ENCODE results near the gene KCNQ1. TPM values are rescaled to one million over a fixed set of nuclear protein-coding genes. Genes with fewer than 3 reads are reported as not detected.

The KCNQ1 gene
- total RNA-seq, 1 donor from 2014 or later = 2.6 TPM

- Histone ChIP-seq H3K9me3 (ENCODE audit: control insufficient read depth in 3 of 3, low read length in 3 of 3) (no peaks in the 10 kb centered on the region), H3K9ac (ENCODE audit: low read depth in 1 of 3, low read length in 3 of 3) (no peak overlapping the region), H3K27ac (ENCODE audit: low read depth, low read length) (no peak overlapping the region), H3K4me3 (ENCODE audit: low read length in 3 of 3) (no peak overlapping the region), H3K4me1 (ENCODE audit: control insufficient read depth in 3 of 3, insufficient read depth in 3 of 3, low read length in 3 of 3) (peaks cover 13 to 15% (median 15%) of the 10 kb centered on the region in 3 donors), H3K36me3 (ENCODE audit: control insufficient read depth in 3 of 3, insufficient read depth in 3 of 3, low read length in 3 of 3) (no peaks in the 10 kb centered on the region), H3K27me3 (ENCODE audit: control insufficient read depth in 3 of 3, insufficient read depth in 3 of 3, low read length in 3 of 3) (no peaks in the 10 kb centered on the region)
Measured at GRCh38 chr11:2774173-2775082, 329.6 kb downstream of the KCNQ1 start.

- H3K9me3 ChIP-seq (ENCODE audit: control insufficient read depth in 3 of 3, low read length in 3 of 3) = no peaks in the 10 kb centered on the region
- no peaks in the 10 kb centered on the region for H3K36me3 ChIP-seq (ENCODE audit: control insufficient read depth in 3 of 3, insufficient read depth in 3 of 3, low read length in 3 of 3)
- no peak overlapping the region for H3K9ac ChIP-seq (ENCODE audit: low read depth in 1 of 3, low read length in 3 of 3)
- H3K27ac ChIP-seq (ENCODE audit: low read depth, low read length) = no peak overlapping the region
- peaks cover 20 to 23% (median 21%) of the 10 kb centered on the region in 3 donors for H3K4me1 ChIP-seq (ENCODE audit: control insufficient read depth in 3 of 3, insufficient read depth in 3 of 3, low read length in 3 of 3)
- H3K27me3 ChIP-seq (ENCODE audit: control insufficient read depth in 3 of 3, insufficient read depth in 3 of 3, low read length in 3 of 3) = no peaks in the 10 kb centered on the region
- H3K4me3 ChIP-seq (ENCODE audit: low read length in 3 of 3) = no peak overlapping the region
Measured at GRCh38 chr11:2775083-2775625, 330.3 kb downstream of the KCNQ1 start.

GRCh38 chr11:2775626-2776350, 331.0 kb downstream of the KCNQ1 start:
- Histone ChIP-seq H3K4me1 (ENCODE audit: control insufficient read depth in 3 of 3, insufficient read depth in 3 of 3, low read length in 3 of 3) (peaks cover 21 to 29% (median 24%) of the 10 kb centered on the region in 3 donors), H3K27ac (ENCODE audit: low read depth, low read length) (no peak overlapping the region), H3K27me3 (ENCODE audit: control insufficient read depth in 3 of 3, insufficient read depth in 3 of 3, low read length in 3 of 3) (no peaks in the 10 kb centered on the region), H3K36me3 (ENCODE audit: control insufficient read depth in 3 of 3, insufficient read depth in 3 of 3, low read length in 3 of 3) (no peaks in the 10 kb centered on the region), H3K9me3 (ENCODE audit: control insufficient read depth in 3 of 3, low read length in 3 of 3) (no peaks in the 10 kb centered on the region), H3K4me3 (ENCODE audit: low read length in 3 of 3) (no peak overlapping the region), H3K9ac (ENCODE audit: low read depth in 1 of 3, low read length in 3 of 3) (no peak overlapping the region)

DNA sequence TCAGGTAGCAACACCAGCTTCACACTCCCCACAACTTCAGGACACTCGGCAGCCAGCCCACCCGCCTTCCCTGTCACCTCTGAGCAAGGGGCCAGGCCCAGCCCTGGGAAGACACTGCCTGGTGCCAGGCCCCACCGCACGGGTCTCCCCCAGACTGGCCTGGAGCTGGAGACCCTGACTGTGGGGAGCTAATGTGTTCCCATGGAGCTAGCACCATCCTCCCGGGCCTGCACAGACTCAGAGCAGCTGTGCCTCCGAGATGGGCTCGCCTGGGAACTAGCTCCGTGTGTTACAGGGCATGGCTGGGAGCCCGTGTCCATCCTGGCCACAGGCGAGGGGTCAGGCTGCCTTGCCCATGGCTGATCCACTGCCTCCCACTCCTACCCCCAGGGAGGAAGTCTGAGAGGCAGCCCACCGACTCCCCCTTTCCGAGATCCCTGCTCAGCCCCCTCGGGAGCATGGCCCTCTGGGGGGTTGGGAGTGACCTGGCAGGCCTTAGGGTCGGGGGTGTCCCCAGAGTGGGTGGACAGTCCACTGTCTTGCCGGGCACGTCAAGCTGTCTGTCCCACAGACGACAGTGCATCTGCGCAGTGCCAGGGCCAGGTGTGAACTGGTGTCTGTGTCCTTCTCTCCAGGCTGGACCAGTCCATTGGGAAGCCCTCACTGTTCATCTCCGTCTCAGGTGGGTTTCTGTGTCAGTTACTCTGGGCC, 331.7 kb downstream of the KCNQ1 start:
- Histone ChIP-seq H3K4me1 (ENCODE audit: control insufficient read depth in 3 of 3, insufficient read depth in 3 of 3, low read length in 3 of 3) (peaks cover 22 to 30% (median 24%) of the 10 kb centered on the region in 3 donors), H3K27me3 (ENCODE audit: control insufficient read depth in 3 of 3, insufficient read depth in 3 of 3, low read length in 3 of 3) (no peaks in the 10 kb centered on the region), H3K9ac (ENCODE audit: low read depth in 1 of 3, low read length in 3 of 3) (no peak overlapping the region), H3K9me3 (ENCODE audit: control insufficient read depth in 3 of 3, low read length in 3 of 3) (no peaks in the 10 kb centered on the region), H3K4me3 (ENCODE audit: low read length in 3 of 3) (no peak overlapping the region), H3K27ac (ENCODE audit: low read depth, low read length) (no peak overlapping the region), H3K36me3 (ENCODE audit: control insufficient read depth in 3 of 3, insufficient read depth in 3 of 3, low read length in 3 of 3) (no peaks in the 10 kb centered on the region)

GRCh38 chr11:2777386-2777785, 332.6 kb downstream of the KCNQ1 start:
- no peaks in the 10 kb centered on the region for H3K27me3 ChIP-seq (ENCODE audit: control insufficient read depth in 3 of 3, insufficient read depth in 3 of 3, low read length in 3 of 3)
- H3K9me3 ChIP-seq (ENCODE audit: control insufficient read depth in 3 of 3, low read length in 3 of 3) = no peaks in the 10 kb centered on the region
- H3K9ac ChIP-seq (ENCODE audit: low read depth in 1 of 3, low read length in 3 of 3) = no peak overlapping the region
- no peak overlapping the region for H3K27ac ChIP-seq (ENCODE audit: low read depth, low read length)
- no peaks in the 10 kb centered on the region for H3K36me3 ChIP-seq (ENCODE audit: control insufficient read depth in 3 of 3, insufficient read depth in 3 of 3, low read length in 3 of 3)
- H3K4me1 ChIP-seq (ENCODE audit: control insufficient read depth in 3 of 3, insufficient read depth in 3 of 3, low read length in 3 of 3) = peaks cover 22 to 30% (median 24%) of the 10 kb centered on the region in 3 donors
- H3K4me3 ChIP-seq (ENCODE audit: low read length in 3 of 3) = no peak overlapping the region

- H3K27me3 ChIP-seq (ENCODE audit: control insufficient read depth in 3 of 3, insufficient read depth in 3 of 3, low read length in 3 of 3) = no peaks in the 10 kb centered on the region
- peak overlapping the region in 1 of 3 donors; percentile 71 for H3K4me3 ChIP-seq (ENCODE audit: low read length in 3 of 3)
Measured at GRCh38 chr11:2777871-2778629, 333.2 kb downstream of the KCNQ1 start.

GRCh38 chr11:2778630-2779498, 334.1 kb downstream of the KCNQ1 start:
- Histone ChIP-seq H3K36me3 (ENCODE audit: control insufficient read depth in 3 of 3, insufficient read depth in 3 of 3, low read length in 3 of 3) (no peaks in the 10 kb centered on the region), H3K27me3 (ENCODE audit: control insufficient read depth in 3 of 3, insufficient read depth in 3 of 3, low read length in 3 of 3) (no peaks in the 10 kb centered on the region), H3K9ac (ENCODE audit: low read depth in 1 of 3, low read length in 3 of 3) (peak overlapping the region; percentile 33 to 81 (median 76)), H3K4me1 (ENCODE audit: control insufficient read depth in 3 of 3, insufficient read depth in 3 of 3, low read length in 3 of 3) (peaks cover 22 to 30% (median 24%) of the 10 kb centered on the region in 3 donors), H3K27ac (ENCODE audit: low read depth, low read length) (peak overlapping the region; percentile 54), H3K4me3 (ENCODE audit: low read length in 3 of 3) (peak overlapping the region; percentile 56 to 71 (median 63)), H3K9me3 (ENCODE audit: control insufficient read depth in 3 of 3, low read length in 3 of 3) (no peaks in the 10 kb centered on the region)

More at GRCh38 chr11:2777871-2778629, 333.2 kb downstream of the KCNQ1 start:
- peak overlapping the region; percentile 51 for H3K27ac ChIP-seq (ENCODE audit: low read depth, low read length)
- peak overlapping the region in 2 of 3 donors; percentile 76 to 81 for H3K9ac ChIP-seq (ENCODE audit: low read depth in 1 of 3, low read length in 3 of 3)
- peaks cover 22 to 30% (median 24%) of the 10 kb centered on the region in 3 donors for H3K4me1 ChIP-seq (ENCODE audit: control insufficient read depth in 3 of 3, insufficient read depth in 3 of 3, low read length in 3 of 3)
- H3K36me3 ChIP-seq (ENCODE audit: control insufficient read depth in 3 of 3, insufficient read depth in 3 of 3, low read length in 3 of 3) = no peaks in the 10 kb centered on the region
- no peaks in the 10 kb centered on the region for H3K9me3 ChIP-seq (ENCODE audit: control insufficient read depth in 3 of 3, low read length in 3 of 3)

DNA sequence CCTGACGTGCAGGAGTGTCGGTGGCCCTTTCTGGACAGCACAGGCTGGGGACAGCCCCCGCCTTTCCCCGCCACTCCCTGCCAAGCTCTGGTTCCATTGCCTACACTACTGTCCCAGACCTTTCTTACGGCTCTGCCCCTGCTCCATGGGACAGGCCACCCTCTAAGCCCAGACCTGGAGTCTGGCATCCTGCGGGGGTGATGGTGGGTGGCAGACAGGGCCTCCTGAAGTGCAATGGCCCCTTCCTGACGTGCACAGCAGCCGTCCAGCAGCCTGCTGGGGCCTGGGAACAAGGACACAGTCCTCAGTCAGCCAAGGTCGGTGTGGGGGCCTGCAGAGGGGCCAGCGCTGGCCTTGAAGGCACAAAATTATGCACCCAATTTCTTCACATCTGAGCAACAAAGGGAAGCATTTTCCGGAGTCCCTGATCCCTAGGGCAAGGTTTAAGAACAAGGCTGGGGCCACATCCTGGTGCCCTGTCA, 334.7 kb downstream of the KCNQ1 start:
- Histone ChIP-seq H3K27me3 (ENCODE audit: control insufficient read depth in 3 of 3, insufficient read depth in 3 of 3, low read length in 3 of 3) (no peaks in the 10 kb centered on the region), H3K4me1 (ENCODE audit: control insufficient read depth in 3 of 3, insufficient read depth in 3 of 3, low read length in 3 of 3) (peaks cover 22 to 30% (median 24%) of the 10 kb centered on the region in 3 donors)

More for the DNA sequence above, 334.7 kb downstream of the KCNQ1 start:
- H3K9me3 ChIP-seq (ENCODE audit: control insufficient read depth in 3 of 3, low read length in 3 of 3) = no peaks in the 10 kb centered on the region
- peak overlapping the region in 1 of 3 donors; percentile 81 for H3K9ac ChIP-seq (ENCODE audit: low read depth in 1 of 3, low read length in 3 of 3)
- H3K27ac ChIP-seq (ENCODE audit: low read depth, low read length) = no peak overlapping the region
- no peaks in the 10 kb centered on the region for H3K36me3 ChIP-seq (ENCODE audit: control insufficient read depth in 3 of 3, insufficient read depth in 3 of 3, low read length in 3 of 3)
- peak overlapping the region in 2 of 3 donors; percentile 56 to 71 for H3K4me3 ChIP-seq (ENCODE audit: low read length in 3 of 3)

All from skeletal muscle tissue (tissue), 4 donors.